Measurements from ENCODE around the gene KSR1.

GRCh38 chr17:27458524-27458908 is 2.3 kb downstream of the KSR1 start:
- TF ChIP-seq ZNF70 (CRISPR knock-in tag; IDR thresholded peaks at IDR 0.05) (no peak), ARNTL (CRISPR knock-in tag; IDR thresholded peaks at IDR 0.05; ENCODE audit: borderline replicate concordance, low read depth) (no peak), ZFP3 (CRISPR knock-in tag; IDR thresholded peaks at IDR 0.05) (no peak), PPARA (CRISPR knock-in tag; IDR thresholded peaks at IDR 0.05; ENCODE audit: borderline replicate concordance) (no peak), CSDC2 (CRISPR knock-in tag; IDR thresholded peaks at IDR 0.05) (no peak), PATZ1 (CRISPR knock-in tag; IDR thresholded peaks at IDR 0.05; ENCODE audit: borderline replicate concordance) (no peak), RARB (CRISPR knock-in tag; IDR thresholded peaks at IDR 0.05) (no peak), ZC3H10 (CRISPR knock-in tag; IDR thresholded peaks at IDR 0.05) (no peak), ISL1 (CRISPR knock-in tag; IDR thresholded peaks at IDR 0.05) (no peak), POU6F1 (CRISPR knock-in tag; IDR thresholded peaks at IDR 0.05; ENCODE audit: borderline replicate concordance, low read depth) (no peak), ZNF565 (CRISPR knock-in tag; conservative IDR thresholded peaks at IDR 0.05; ENCODE audit: low read depth) (no peak), BACH2 (CRISPR knock-in tag; IDR thresholded peaks at IDR 0.05; ENCODE audit: borderline replicate concordance) (no peak)

Data from SK-N-SH treated with all-trans-retinoic acid at 6 μM for 48 hours (cell line).